Stimulated activated CD4-positive, alpha-beta T cell treated with anti-CD3 and anti-CD28 coated beads, Interleukin-1b, Interleukin-23, amount 100 ng/mL, for 48 hours (primary cell): ENCODE results near the gene TACSTD2.
A peak's percentile ranks its signal among the peaks of the same experiment; 100 is the strongest.
"Not testable (repeated sequence)": the region's sequence is repeated elsewhere in the genome, so short reads cannot be mapped to it uniquely, and the experiment has no call there.

Experiments used
- DNase-seq: peaks from one replicate; pipeline ENCODE4 v3.0.0-alpha.2; 2020

Gene TACSTD2

DNA sequence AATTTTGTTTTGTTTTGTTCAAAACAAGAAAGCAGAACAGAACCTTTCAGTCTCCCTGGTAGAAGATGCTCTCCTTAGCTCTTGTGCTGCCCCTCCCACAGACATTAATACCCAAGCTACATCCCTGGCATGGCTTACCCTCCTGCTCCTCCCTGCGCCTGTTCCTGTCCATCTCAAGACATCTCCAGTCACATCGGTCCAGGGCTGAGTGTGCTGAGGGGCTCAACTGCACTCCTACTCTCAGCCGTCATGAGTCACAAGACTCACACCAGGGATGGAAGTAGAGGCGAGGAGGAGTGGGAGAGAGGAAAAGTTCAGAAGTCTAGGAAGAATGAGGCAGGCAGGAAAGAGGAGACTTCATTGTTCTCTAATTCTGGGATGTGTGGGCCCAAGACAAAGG lies 9.2 kb upstream of the TACSTD2 start:
- DNase-seq = no peak

DNA sequence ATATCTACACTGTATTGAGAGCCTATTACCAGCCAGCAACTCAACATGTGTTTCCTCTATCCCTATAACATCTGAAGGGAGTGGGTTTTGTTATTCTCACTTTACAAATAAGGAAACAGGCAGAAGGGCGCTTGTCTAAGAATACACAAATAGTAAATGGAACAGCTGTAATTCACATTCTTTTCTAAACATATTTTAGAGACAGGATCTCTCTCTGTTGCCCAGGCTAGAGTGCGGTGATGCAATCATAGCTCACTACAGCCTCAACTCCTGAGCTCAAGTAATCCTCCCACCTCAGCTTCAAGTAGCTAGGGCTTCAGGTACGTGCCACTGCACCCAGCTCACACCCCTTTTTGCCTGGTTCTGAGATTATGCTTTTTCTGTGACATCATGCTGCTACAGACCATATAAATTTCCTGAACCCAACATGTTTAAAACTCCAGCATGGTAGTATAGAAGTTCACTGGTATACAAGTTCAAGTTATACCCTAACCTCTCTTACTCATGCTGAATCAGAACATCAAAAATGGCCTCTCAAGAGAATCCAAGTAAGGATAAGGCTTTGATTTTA lies 8.6 kb upstream of the TACSTD2 start:
- no peak for DNase-seq

DNA sequence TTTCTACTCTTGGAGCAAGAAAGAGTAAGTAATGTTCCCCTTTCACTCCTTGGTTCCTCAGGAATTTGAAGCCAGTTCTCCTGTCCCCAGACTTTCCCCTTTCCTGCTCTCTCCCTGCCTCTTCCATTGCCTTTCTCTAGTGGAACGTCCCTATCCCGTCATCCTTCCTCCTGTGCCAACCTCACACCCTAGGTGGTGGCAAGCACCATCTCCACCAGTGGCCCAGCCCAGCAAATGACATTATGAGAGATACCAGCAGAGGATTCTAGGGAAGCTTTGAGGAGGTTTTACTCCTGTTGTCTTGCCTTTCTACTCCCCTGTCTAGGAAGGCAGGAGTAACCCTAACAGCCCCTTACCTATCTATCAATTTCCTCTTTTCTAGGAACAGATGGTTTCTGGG lies 8.1 kb upstream of the TACSTD2 start:
- DNase-seq = no peak

DNA sequence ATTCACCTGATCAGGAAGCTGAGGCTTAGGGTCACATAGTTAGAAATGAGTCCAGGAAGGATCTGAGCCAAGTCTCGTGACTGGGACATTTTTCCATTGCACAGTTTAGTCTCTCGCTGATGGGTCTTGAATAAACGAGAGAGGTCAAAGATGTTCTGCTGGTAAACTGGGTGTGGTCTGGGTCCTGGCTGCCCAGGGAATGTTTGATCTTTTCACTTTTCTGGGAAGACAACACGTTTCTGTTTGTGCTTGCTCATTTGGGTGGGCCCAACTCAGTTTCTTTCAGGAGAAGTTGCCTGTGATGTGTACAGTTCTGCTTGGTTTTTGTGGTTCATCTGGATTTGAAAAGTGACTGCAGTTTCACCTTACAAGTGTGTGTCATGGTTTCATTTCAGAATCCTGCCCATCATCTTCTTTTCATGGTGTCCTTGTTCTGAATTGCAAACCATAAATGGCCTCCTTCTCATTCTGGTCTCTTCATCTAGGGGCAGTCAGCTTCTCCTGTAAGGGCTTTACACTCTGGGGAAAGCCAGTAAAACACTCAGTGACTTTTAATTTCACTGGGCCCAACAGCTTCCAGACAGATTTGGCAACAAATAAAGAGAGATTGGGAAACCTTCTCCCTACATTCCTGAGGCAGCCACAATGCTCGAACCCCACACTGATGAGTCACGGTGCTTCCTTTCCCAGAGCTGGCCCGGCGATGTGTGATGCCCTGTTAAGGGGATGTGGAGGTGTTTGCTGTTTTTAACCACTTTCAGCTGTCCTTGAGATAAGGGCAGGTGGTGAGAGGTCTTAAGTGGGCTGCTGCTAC lies 7.2 kb upstream of the TACSTD2 start:
- DNase-seq = no peak

DNA sequence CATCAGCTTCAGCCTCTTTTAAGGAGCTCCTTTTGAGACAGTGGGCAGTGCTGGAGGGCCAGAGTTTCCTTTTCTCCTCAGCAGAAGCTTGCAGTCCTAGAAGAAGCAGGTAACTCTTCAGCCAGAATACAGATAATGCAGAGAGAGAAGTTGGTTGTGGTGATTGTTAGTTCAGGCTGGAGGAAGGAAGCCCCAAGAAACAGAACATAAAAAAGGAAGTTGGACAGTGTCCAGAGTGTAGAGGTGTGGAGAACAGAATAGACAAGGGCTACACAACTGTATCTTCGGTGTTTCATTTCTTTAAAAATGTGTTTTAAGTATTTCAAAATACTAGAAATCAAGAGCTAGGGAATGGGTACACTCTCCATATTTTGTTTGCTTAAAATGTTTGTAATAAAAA lies 6.4 kb upstream of the TACSTD2 start:
- DNase-seq = no peak

DNA sequence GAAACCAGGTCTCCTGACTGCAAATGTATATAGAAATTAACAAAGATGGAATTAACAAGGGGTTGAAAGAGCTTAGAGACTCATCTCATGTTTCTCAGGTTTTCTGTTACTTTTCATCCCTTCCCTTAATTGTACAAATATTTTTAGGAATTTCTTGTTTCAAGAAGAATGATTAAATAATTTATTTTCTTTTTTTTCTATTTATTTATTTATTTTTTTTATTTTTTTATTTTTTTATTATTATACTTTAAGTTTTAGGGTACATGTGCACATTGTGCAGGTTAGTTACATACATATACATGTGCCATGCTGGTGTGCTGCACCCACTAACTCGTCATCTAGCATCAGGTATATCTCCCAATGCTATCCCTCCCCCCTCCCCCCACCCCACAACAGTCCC lies 5.1 kb upstream of the TACSTD2 start:
- DNase-seq = not testable (repeated sequence)

DNA sequence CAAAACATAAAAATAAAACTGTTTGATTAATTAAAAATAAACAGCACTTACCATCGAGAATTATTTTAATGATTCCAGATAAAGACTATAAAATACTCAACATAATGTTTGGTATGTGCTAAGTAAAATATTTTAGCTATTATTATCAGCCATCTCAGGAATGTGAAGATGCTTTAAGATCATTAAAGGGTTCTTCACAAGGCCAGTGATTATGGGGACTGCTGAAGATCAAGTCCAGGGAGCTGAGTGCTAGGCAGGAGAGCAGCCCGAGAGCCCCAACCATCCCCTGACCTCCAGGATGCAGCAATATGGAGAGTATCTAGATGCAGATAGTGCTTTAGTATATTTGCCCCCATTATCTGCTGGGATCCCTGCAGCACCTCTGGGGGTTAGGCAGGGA lies 4.6 kb upstream of the TACSTD2 start:
- no peak for DNase-seq

DNA sequence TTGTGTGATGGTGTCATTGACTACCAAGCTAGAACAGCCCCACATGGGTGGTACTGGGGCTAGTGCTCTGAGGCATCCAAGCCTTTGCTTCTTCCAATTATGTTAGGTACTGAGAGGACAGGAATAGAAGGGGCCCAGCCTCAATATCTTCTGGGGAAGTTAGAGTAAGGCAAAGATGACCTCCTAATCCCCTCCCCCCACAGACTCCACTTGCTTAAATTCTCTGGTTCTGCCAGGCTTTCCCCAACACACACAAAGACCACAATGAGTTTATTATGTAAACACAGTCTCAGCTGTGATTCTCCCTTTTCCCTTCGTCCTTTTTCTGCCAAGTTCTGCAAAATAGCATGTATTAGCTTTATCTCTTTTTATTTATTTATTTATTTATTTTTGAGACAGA lies 3.1 kb upstream of the TACSTD2 start:
- DNase-seq = no peak

DNA sequence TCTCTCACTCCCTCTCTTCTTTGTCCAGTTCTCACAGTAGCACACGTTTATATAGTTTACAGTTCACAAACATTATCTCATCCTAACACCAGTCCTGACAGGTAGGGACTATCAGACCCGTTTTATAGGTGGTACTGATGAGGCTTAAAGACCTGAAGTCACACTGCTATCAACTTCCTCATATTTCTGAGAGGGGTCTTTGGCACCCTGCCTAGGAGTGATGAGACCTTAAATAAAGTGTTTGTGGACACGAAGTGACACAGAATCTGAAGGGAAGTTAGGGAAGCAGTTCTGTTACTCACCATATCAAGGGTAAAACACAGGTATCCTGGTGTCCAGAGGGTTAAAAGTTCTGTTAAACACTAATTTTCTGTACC lies 590 bp upstream of the TACSTD2 start:
- no peak for DNase-seq

DNA sequence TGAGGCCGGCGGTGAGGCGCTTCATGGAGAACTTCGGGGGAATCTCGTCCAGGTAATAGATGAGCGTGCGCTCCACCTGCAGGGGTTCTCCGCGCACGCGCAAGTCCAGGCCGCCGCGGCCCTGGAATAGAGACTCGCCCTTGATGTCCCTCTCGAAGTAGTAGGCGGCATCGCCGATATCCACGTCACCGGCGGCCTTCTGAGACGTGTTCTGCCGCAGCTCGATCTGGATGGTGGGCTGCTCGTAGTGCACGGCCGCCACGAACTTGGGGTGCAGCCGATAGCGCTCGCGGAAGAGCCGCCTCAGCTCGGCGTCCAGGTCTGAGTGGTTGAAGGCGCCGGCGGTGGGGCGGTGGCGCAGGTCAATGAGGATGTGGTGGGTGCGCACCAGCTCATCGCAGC lies 726 bp downstream of the TACSTD2 start:
- DNase-seq = no peak

DNA sequence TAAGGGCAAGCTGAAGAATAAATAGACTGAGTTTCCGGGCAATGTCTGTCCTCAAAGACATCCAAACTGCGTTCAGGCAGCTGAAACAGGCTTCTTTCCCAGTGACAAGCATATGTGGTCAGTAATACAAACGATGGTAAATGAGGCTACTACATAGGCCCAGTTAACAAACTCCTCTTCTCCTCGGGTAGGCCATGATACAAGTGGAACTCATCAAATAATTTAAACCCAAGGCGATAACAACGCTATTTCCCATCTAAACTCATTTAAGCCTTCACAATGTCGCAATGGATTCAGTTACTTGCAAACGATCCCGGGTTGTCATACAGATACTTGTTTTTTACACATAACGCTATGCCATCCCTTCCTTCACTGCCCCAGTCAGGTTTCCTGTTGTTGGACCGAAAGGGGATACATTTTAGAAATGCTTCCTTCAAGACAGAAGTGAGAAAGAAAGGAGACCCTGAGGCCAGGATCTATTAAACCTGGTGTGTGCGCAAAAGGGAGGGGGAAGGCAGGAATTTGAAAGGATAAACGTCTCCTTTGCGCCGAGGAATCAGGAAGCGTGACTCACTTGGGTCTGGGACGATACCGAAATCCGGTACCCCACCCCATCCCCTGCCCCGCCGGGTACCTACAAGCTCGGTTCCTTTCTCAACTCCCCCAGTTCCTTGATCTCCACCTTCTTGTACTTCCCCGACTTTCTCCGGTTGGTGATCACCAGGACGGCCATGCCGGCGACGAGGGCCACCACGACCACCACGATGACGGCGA lies 1.3 kb downstream of the TACSTD2 start:
- no peak for DNase-seq

DNA sequence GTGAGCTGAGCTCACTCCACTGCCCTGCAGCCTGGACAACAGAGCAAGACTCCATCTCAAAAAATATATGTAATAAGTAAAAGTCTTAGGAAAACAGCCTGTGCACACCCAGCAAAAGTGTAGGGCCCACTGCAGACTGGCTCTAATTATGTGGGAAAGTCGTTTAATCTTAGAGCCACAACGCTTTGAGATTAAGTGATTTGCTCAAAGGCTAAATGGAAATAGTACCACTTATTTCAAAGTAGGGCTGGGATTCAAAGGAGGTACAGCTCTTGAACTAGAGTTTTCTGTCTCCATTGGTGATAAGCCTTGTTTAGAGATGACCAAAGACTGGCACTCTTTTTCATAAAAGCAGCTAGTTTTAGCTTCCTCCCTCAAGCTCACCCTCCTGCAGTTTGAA lies 2.2 kb downstream of the TACSTD2 start:
- no peak for DNase-seq

DNA sequence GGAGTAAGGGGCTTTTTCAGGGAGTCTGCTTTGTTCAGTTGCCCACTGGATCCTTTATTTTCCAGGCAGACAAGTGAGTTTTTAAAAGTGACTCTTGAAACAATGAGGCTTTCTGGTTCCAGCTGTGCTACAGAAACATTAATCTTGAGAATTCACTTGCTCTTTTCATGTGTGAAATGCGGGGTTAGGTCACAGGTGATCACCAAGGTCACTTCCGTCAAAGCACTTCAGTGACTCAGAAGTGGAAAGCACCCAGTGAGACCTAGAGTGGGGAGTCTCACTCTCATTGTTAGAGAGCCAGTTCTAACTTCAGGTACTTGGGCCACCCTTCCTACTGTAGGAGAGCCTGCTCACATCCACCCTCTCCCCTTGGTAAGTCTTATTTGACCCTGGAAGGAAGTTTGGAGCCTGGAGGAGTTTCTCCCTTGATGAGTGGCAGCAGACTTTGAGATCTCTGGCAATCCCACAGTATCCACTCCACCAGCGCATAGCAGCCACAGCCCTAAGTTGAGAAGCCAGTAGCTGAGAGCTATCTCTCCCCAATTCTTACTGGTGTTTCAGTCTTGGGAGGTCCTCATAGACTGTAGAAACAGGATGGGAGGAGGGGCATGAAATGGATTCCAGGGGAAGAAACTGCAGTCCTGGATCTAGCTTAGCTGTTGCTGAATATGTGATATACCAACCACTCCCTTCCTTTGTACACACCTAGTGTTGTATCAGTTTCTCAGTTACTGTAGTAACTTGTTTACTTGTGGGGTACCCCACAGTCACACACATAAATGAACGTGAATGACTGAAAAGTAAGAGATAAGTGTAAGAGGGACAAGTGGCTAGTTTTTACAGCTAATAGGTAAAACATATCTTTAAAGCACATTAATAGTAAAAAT lies 3.1 kb downstream of the TACSTD2 start:
- DNase-seq = peak; percentile 53

DNA sequence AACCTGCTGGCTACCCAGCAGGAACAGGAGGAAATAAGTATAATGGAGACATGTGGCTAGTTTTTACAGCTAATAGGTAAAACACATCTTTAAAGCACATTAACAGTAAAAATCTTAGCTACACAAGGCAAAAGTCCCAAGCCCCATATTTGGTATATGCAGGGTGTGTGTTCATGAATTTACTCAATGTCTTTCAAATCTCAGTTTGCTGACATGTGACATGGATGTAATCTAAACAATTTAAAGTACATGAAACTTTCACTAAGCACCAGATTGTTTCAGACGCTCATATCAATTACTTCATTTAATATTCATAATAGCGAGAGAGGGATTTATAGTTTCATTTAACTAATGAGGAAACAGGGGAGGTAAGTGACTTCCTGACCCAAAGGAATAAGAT lies 3.9 kb downstream of the TACSTD2 start:
- no peak for DNase-seq

DNA sequence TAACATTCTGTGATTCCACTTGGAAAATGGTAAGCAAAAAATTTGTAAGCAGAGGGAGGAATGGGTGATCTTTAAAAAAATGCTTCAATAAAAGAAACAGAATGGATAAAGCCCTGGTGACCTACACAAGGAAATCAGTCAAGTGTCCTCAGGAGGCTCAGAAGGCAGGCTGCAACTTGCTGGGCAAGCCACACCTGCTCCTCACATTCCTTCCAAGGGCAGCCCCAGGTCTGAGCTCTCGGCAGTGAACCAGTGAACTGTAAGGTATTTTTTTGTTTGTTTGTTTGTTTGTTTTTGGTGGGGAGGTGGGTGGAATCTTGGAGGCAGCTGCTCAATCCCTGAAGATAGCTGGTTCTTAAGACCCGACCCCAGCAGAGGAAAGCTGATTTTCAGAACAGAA lies 4.4 kb downstream of the TACSTD2 start:
- no peak for DNase-seq

DNA sequence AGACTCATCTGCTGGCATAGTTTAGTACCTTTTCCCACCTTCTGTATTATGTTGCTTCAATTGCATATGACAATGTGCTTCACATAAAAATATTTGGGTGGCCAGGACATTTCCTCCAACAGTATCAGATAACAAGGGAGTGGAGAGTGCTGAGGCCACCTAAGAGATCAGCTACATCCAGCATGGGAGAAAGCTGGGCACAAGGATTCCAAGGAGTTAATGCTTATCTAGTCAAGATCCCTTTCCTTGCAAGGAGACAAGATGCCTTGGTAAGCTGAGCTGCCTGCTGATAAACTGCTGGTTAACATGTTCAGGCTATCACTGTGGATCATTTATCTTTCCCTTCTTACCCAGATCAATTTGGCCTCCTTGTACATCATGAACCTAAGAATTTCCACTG lies 5.4 kb downstream of the TACSTD2 start:
- DNase-seq = no peak

DNA sequence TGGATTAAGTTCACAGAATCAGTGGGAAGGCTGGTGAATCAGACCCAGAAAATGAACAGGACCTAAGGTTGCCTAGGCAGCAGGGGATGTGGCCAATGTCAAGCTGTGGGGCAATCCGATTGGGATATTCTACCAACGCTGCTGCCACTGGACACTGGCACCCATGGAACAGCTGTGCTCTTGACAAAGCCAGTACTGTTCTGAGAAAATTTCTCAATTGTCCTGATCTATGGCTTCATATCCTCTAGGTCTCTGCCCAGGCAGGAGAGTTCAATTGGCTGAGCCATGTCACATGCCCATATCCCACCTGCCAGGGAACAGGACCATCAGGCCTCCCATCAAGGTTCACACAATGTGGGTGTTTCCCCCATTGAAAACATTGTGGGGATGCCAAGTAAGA lies 6.2 kb downstream of the TACSTD2 start:
- DNase-seq = no peak

DNA sequence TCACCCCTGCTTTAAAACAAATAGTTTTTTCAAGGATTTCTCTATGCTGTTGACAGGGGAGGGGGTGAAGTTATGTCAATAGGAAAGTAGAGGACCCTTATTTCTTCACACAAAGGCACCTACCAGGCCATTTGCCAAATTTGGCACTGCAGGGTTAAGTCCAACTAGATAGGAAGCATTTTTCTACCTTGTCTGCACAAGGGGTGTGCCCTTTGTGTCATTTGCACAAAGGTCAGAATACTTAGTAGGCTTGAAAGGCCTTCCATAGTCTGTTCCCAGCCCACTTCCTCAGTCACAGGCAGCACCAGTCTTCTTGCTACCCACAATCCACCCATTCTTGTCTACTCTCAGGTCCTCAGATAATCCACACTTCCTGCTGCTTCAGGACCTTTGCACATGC lies 7.0 kb downstream of the TACSTD2 start:
- no peak for DNase-seq

DNA sequence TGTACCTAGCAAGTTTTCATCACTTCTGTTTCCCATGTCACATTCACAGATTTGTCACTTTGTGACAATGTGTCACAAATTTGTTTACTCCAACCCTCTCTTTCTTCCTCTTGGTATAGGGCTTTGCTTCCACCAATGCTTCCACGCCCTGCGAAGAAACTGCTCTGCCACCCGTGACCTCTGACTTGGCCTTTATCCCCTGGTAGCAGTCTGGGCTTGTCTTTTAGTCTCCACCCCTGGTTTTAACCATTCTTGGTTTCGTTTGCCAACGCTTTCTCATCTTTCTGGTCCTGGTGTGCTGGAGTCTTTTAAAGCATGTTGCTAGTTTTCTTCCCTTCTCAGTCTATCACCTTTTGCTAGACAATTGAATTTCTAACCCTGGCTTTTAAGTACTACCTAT lies 8.1 kb downstream of the TACSTD2 start:
- no peak for DNase-seq

DNA sequence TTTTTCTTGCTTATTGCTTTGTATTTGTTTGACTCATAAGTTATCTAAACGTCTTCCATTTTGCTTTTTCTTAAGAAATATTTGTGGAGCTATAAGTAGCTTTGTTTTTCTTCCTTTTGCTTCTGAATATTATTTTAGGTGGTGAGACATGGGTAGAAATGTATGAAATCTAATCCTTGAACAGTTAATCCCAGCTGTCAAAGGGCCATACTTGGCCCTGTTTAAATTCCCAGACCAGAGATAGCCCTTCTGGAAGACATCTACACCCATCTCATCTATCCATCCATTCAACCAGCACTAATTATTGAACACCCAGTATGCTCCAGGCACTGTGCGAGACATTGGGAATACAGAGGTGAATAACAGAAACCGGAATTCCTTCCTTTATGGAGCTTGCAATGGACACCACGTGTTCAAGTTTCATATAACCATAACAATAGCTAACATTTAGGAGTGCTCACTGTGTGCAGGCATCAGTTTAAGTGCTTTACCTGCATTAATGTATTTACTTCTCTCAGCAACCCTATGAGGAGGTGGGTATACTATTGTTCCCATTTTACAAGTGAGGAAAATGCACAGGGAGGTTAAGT lies 8.7 kb downstream of the TACSTD2 start:
- no peak for DNase-seq

DNA sequence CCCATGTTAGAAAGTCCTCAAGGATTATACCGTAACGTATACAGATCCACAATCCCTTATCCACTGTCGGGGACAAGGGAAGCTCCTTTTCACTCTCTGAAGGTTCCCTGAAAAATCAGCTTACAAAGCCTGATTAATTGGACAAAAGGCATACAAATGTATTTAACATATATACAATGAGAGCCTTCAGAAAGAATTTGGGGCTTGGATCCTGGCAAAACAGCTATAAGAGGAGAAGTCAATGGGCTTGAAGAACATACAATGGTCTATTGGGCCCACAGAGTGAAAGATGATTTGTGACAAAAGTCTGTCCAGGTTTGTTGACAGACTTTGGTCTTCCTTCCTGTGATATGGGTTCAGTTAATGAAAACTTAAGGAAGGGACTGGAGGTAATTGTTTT lies 10.7 kb downstream of the TACSTD2 start:
- no peak for DNase-seq

DNA sequence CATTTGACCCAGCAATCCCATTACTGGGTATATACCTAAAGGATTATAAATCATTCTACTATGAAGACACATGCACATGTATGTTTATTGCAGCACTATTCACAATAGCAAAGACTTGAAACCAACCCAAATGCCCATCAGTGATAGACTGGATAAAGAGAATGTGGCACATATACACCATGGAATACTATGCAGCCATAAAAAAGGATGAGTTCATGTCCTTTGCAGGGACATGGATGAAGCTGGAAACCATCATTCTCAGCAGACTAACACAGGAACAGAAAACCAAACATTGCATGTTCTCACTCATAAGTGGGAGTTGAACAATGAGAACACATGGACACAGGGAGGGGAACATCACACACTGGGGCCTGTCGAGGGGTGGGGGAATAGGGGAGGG lies 13.3 kb downstream of the TACSTD2 start:
- DNase-seq = not testable (repeated sequence)

DNA sequence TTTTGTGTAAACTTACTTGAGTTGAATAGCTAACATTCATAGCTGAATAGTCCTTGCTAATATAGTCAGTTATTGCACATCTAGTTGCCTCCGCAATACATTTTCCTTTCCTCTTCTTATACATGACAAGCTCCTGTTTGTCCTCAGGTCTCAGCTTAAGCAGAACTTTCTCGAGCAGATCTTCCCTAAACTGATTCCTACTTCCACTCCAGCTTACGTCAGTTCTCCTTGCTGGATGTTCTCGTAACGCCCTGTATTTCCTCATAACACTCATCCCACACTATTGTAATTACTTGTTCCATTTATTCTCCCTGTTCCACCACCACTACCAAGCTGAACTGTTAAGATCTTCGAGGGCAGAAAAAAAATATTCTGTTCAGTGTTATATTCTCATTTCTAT lies 15.4 kb downstream of the TACSTD2 start:
- no peak for DNase-seq
